H1 (cell line): Measurements from ENCODE around the gene NMUR1. TPM values are rescaled to one million over a fixed set of nuclear protein-coding genes. Genes with fewer than 3 reads are reported as not detected.

Source experiments
- CBX8 ChIP-seq: fragments of 300-800, 300-1000 bp; sonication (generic); IDR thresholded peaks from 2 replicates; pipeline ENCODE4 v1.7.1; 2016; ENCODE audit warnings: low read depth, low read length, borderline replicate concordance
- CHD2 ChIP-seq: IDR thresholded peaks from 2 replicates; pipeline ENCODE4 v1.6.1; 2012; ENCODE audit warnings: low read length, improper control_type of control experiment
- EGR1 ChIP-seq: IDR thresholded peaks from 2 replicates; pipeline ENCODE4 v1.6.1; 2011; ENCODE audit warnings: low read depth, low read length, borderline replicate concordance
- EP300 ChIP-seq, 2 experiments: IDR thresholded peaks; 1 replicate in 1 of 2; 2 replicates in 1 of 2; pipeline ENCODE4 v1.6.1; 2011 to 2012; ENCODE audit warnings: low read depth in 2 of 2, low read length in 2 of 2, mild to moderate bottlenecking in 2 of 2, borderline replicate concordance in 1 of 2, inconsistent platforms in 1 of 2, moderate library complexity in 1 of 2
- GABPA ChIP-seq: IDR thresholded peaks from 2 replicates; pipeline ENCODE4 v1.6.1; 2011; ENCODE audit warnings: mild to moderate bottlenecking, low read length, moderate library complexity, borderline replicate concordance; ENCODE audit not compliant: insufficient read depth
- HDAC6 ChIP-seq: IDR thresholded peaks from one replicate; pipeline ENCODE4 v1.7.1; 2012; ENCODE audit warnings: low read depth, mild to moderate bottlenecking, inconsistent platforms, low read length, moderate library complexity
- JUN ChIP-seq: IDR thresholded peaks from 2 replicates; pipeline ENCODE4 v1.6.1; 2011; ENCODE audit warnings: low read depth, mild to moderate bottlenecking, improper control_type of control experiment, low read length
- JUND ChIP-seq: IDR thresholded peaks from 2 replicates; pipeline ENCODE4 v1.6.1; 2011; ENCODE audit warnings: mild to moderate bottlenecking, improper control_type of control experiment, low read length
- MAFK ChIP-seq: IDR thresholded peaks from 2 replicates; pipeline ENCODE4 v1.6.1; 2012; ENCODE audit warnings: low read depth, mild to moderate bottlenecking, improper control_type of control experiment, low read length
- MAX ChIP-seq: IDR thresholded peaks from 2 replicates; pipeline ENCODE4 v1.6.1; 2012; ENCODE audit warnings: inconsistent platforms
- NRF1 ChIP-seq: IDR thresholded peaks from 2 replicates; pipeline ENCODE4 v1.6.1; 2011; ENCODE audit warnings: mild to moderate bottlenecking, low read depth, low read length, improper control_type of control experiment
- PHF8 ChIP-seq: fragments of 200-600 bp; sonication (generic); conservative IDR thresholded peaks from 2 replicates; pipeline ENCODE4 v1.7.1; 2012; ENCODE audit warnings: low read depth, mild to moderate bottlenecking, inconsistent platforms, low read length, moderate library complexity
- POLR2A ChIP-seq, 2 experiments: IDR thresholded peaks; 1 replicate in 1 of 2; 2 replicates in 1 of 2; pipeline ENCODE4 v1.6.1; 2011; ENCODE audit warnings: low read depth in 2 of 2, low read length in 2 of 2, mild to moderate bottlenecking in 2 of 2; ENCODE audit errors: control extremely low read depth in 1 of 2
- POLR2AphosphoS5 ChIP-seq: IDR thresholded peaks from 2 replicates; pipeline ENCODE4 v1.6.1; 2011; ENCODE audit warnings: low read depth, low read length
- RBBP5 ChIP-seq: IDR thresholded peaks from 2 replicates; pipeline ENCODE4 v1.7.1; 2012; ENCODE audit warnings: low read depth, mild to moderate bottlenecking, inconsistent platforms, low read length, moderate library complexity, borderline replicate concordance
- SIRT6 ChIP-seq: IDR thresholded peaks from one replicate; pipeline ENCODE4 v1.7.1; 2012; ENCODE audit warnings: low read length, inconsistent platforms
- SP1 ChIP-seq: IDR thresholded peaks from 2 replicates; pipeline ENCODE4 v1.6.1; 2011; ENCODE audit warnings: low read depth, low read length
- SP2 ChIP-seq: IDR thresholded peaks from 2 replicates; pipeline ENCODE4 v1.6.1; 2012; ENCODE audit warnings: mild to moderate bottlenecking, low read length, inconsistent platforms
- TAF1 ChIP-seq: IDR thresholded peaks from 2 replicates; pipeline ENCODE4 v1.6.1; 2011; ENCODE audit warnings: mild to moderate bottlenecking, low read depth, low read length
- ZNF274 ChIP-seq: IDR thresholded peaks from 2 replicates; pipeline ENCODE4 v1.7.0; 2012; ENCODE audit warnings: low read length, borderline replicate concordance; ENCODE audit errors: extremely low read depth
- polyA plus RNA-seq, 7 experiments: library from polyadenylated mRNA; depleted of rRNA in 3 of 7; stranded (reverse) in 5 of 7; unstranded in 2 of 7; fragments of >200 nt in 5 of 7; fragments of 200-250 nt in 2 of 7; gene quantifications; 1 replicate in 5 of 7; 2 replicates in 1 of 7; 4 replicates in 1 of 7; pipeline versions ENCODE4 v1.2.1 to v1.2.3, GENCODE V29; 2011 to 2013; ENCODE audit warnings: missing spikeins in 2 of 7, mixed read lengths in 2 of 7
- total RNA-seq: library from RNA; stranded (reverse); fragmentation: NEBNext Ultra II Directional; extraction: Animal tissue kit (Norgen Biotek cat#: 25700); gene quantifications from 2 replicates; pipeline ENCODE4 v1.2.1, GENCODE V29; 2021

The NMUR1 gene
- total and polyA plus RNA-seq, 2 of the 8 experiments (the other 6 are each of a cell fraction or from before 2014, with no cell fraction given), result 0.56 to 1.5 TPM

DNA sequence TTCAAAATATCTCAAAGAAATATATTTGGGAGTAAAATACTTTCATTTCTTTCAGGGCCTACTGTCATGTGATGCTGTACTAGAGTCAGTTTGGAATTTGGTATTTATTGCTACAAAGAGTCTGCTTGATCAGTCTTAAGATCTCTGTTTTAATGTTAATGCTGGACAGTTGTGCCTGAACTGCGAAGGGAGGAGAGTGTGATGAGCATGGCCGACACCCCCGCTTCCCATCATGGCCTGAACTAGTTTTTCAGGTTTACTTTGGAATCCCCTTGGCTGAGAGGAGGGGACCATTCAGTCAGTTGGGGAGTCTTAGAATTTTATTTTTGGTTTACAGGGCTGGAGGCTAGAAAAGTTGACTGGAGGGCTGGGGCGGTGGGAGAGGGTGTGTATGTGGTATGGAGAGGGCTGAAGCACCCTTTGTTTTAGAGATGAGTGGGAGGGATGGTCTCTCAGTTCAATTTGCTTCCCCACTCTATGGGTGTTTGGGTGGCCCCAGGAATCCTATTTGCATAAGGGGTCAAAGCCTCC lies 41.5 kb upstream of the NMUR1 start (continued):
- TF ChIP-seq HDAC6, result no peak
- TF ChIP-seq MAX, result peak; percentile 49; the same call in 1 of the 2 replicates
- peak; percentile 83 for TF ChIP-seq SP1
- TF ChIP-seq SIRT6, result no peak
- TF ChIP-seq SP2, result no peak
- TF ChIP-seq POLR2AphosphoS5, result peak; percentile 37; the same call in 1 of the 2 replicates
- TF ChIP-seq EP300 (IDR thresholded peaks at IDR 0.05; ENCODE audit: borderline replicate concordance in 1 of 2, low read depth in 2 of 2, low read length in 2 of 2), result peak in 1 of 2 experiments; percentile 86; a peak in 1 of 3 replicates
- peak; percentile 40; the same call in 1 of the 2 replicates for TF ChIP-seq TAF1
- peak; percentile 66 for TF ChIP-seq JUND
- TF ChIP-seq PHF8, result no peak
- no peak for TF ChIP-seq MAFK
- TF ChIP-seq ZNF274, result no peak
- TF ChIP-seq RBBP5, result peak; percentile 86; the same call in 1 of the 2 replicates
- TF ChIP-seq CHD2, result no peak
- TF ChIP-seq EGR1, result peak; percentile 51
- peak in 1 of 2 experiments; percentile 34; a peak in 2 of 3 replicates for TF ChIP-seq POLR2A (IDR thresholded peaks at IDR 0.05; ENCODE audit: control extremely low read depth in 1 of 2, low read depth in 2 of 2, low read length in 2 of 2)
- TF ChIP-seq NRF1, result no peak
- TF ChIP-seq JUN, result no peak
- no peak for TF ChIP-seq CBX8
- TF ChIP-seq GABPA, result no peak
